Keratinocyte (primary cell): ENCODE measurements around the gene NIM1K. TPM values are rescaled to one million over a fixed set of nuclear protein-coding genes. Genes with fewer than 3 reads are reported as not detected.

ENCODE experiments used
- DNase-seq: peaks from one replicate; pipeline ENCODE4 v3.0.0-alpha.2; 2011; ENCODE audit warnings: low read depth, missing footprints, low spot score
- FAIRE-seq: peaks from 2 replicates; lab custom pipeline; 2011; peaks lifted over from hg19 to GRCh38; lab: Jason Lieb, UNC
- H2AFZ ChIP-seq: 2 replicates; pipeline ENCODE4 v1.6.0; 2012; ENCODE audit warnings: low read length, control low read depth, inconsistent platforms; ENCODE audit not compliant: control insufficient read depth
- H3K27ac ChIP-seq: 2 replicates; pipeline ENCODE4 v1.5.1; 2011; ENCODE audit warnings: low read length; ENCODE audit not compliant: control insufficient read depth, insufficient read depth
- H3K27me3 ChIP-seq: 3 replicates; pipeline ENCODE4 v1.6.0; 2011; ENCODE audit warnings: low read length; ENCODE audit not compliant: control insufficient read depth, insufficient read depth; ENCODE audit errors: extremely low read depth
- H3K36me3 ChIP-seq, 2 experiments: 2 replicates in 1 of 2; 3 replicates in 1 of 2; pipeline ENCODE4 v1.5.1; 2011; ENCODE audit warnings: low read length in 2 of 2, mild to moderate bottlenecking in 1 of 2; ENCODE audit not compliant: control insufficient read depth in 2 of 2, insufficient read depth in 2 of 2; ENCODE audit errors: extremely low read depth in 1 of 2
- H3K4me1 ChIP-seq: 3 replicates; pipeline ENCODE4 v1.5.1; 2011; ENCODE audit warnings: low read length; ENCODE audit not compliant: control insufficient read depth, insufficient read depth; ENCODE audit errors: extremely low read depth
- H3K4me2 ChIP-seq: 3 replicates; pipeline ENCODE4 v1.6.0; 2011; ENCODE audit warnings: low read depth, low read length; ENCODE audit not compliant: control insufficient read depth, insufficient read depth; ENCODE audit errors: extremely low read depth
- H3K4me3 ChIP-seq, 3 experiments: fragments of 200-600 bp in 1 of 3; sonication (generic) in 1 of 3; 2 replicates in 2 of 3; 3 replicates in 1 of 3; pipeline ENCODE4 v1.5.1; 2011 to 2016; ENCODE audit warnings: low read length in 3 of 3, mild to moderate bottlenecking in 3 of 3, control low read depth in 2 of 3, inconsistent platforms in 1 of 3, low read depth in 1 of 3, mixed read lengths in 1 of 3, mixed run types in 1 of 3, moderate library complexity in 1 of 3; ENCODE audit not compliant: control insufficient read depth in 2 of 3, insufficient read depth in 2 of 3; ENCODE audit errors: extremely low read depth in 1 of 3
- H3K79me2 ChIP-seq: 2 replicates; pipeline ENCODE4 v1.6.0; 2012; ENCODE audit warnings: low read length; ENCODE audit not compliant: control insufficient read depth, insufficient read depth
- H3K9ac ChIP-seq: 3 replicates; pipeline ENCODE4 v1.6.0; 2011; ENCODE audit warnings: low read length; ENCODE audit not compliant: control insufficient read depth, insufficient read depth; ENCODE audit errors: extremely low read depth
- H3K9me1 ChIP-seq: 3 replicates; pipeline ENCODE4 v1.6.0; 2011; ENCODE audit warnings: low read length; ENCODE audit not compliant: control insufficient read depth, insufficient read depth; ENCODE audit errors: extremely low read depth
- H3K9me3 ChIP-seq: 2 replicates; pipeline ENCODE4 v1.5.1; 2012; ENCODE audit warnings: low read depth, low read length; ENCODE audit not compliant: control insufficient read depth
- H4K20me1 ChIP-seq: 3 replicates; pipeline ENCODE4 v1.6.0; 2011; ENCODE audit warnings: low read length; ENCODE audit not compliant: control insufficient read depth, insufficient read depth; ENCODE audit errors: extremely low read depth
- CTCF ChIP-seq, 3 experiments: IDR thresholded peaks in 1 of 3; conservative IDR thresholded peaks in 1 of 3; optimal IDR thresholded peaks in 1 of 3; 2 replicates in 2 of 3; 3 replicates in 1 of 3; pipeline versions ENCODE3 to v1.5.1; 2011; ENCODE audit warnings: low read length in 3 of 3, mild to moderate bottlenecking in 3 of 3, moderate library complexity in 2 of 3, control low read depth in 1 of 3, inconsistent platforms in 1 of 3; ENCODE audit not compliant: insufficient read depth in 2 of 3; ENCODE audit errors: extremely low read depth in 1 of 3
- EZH2 ChIP-seq: IDR thresholded peaks from one replicate; pipeline ENCODE4 v1.6.1; 2012; ENCODE audit warnings: inconsistent platforms, mild to moderate bottlenecking, low read length, moderate library complexity
- dilution Hi-C: fragments of 300-500 bp; cut with MboI; formaldehyde crosslinking; loops from one replicate; pipeline ENCODE4 v1.7.0; 2020; ENCODE audit warnings: low sequenced_read_pairs; ENCODE audit not compliant: extremely low pct_ligation_motif_present
- polyA plus RNA-seq, 5 experiments: library from polyadenylated mRNA; depleted of rRNA in 3 of 5; stranded (reverse) in 3 of 5; stranded (forward) in 1 of 5; unstranded in 1 of 5; fragments of >200 nt; gene quantifications; 1 replicate in 1 of 5; 2 replicates in 3 of 5; 3 replicates in 1 of 5; pipeline versions ENCODE4 v1.2.1 to v1.2.3, GENCODE V29; 2011 to 2012; ENCODE audit warnings: missing spikeins in 2 of 5, low read depth in 1 of 5, low replicate concordance in 1 of 5

NIM1K gene
- polyA plus RNA-seq, 1 donor (not counting 4 experiments of a cell fraction or from before 2014, with no cell fraction given), result 0.07 TPM

GRCh38 chr5:43313035-43313853 lies 121.2 kb downstream of the NIM1K start, which contains the start of gene HMGCS1:
HMGCS1 (minus strand) TSS chr5:43313412; CDS start chr5:43298965, 14,447 bp downstream.
- peak within 1 kb of the TSS; percentile 71 for H2AFZ ChIP-seq
- H3K9ac ChIP-seq, result peak within 1 kb of the TSS; percentile 89
- H3K27me3 ChIP-seq, result no peaks in the 10 kb centered on the region
- H3K4me1 ChIP-seq, result peaks cover 54% of the 10 kb centered on the region
- peak; percentile 73 for FAIRE-seq
- H3K79me2 ChIP-seq, result peaks cover 50% of the 10 kb centered on the region
- no peaks in the 10 kb centered on the region for H3K9me3 ChIP-seq
- peak within 1 kb of the TSS; percentile 94 for H3K27ac ChIP-seq
- peaks cover 27% of the 10 kb centered on the region for H4K20me1 ChIP-seq
- TF ChIP-seq CTCF (optimal IDR thresholded peaks at IDR 0.05 in 1 of 3, IDR thresholded peaks at IDR 0.05 in 1 of 3, conservative IDR thresholded peaks at IDR 0.05 in 1 of 3; ENCODE audit: extremely low read depth in 1 of 3, insufficient read depth in 2 of 3, low read length in 3 of 3) (no peak), EZH2 (no peak)
- dilution Hi-C loops, result no loop called here
- peak within 1 kb of the TSS; percentile 94 to 98 (median 97) for H3K4me3 ChIP-seq
- no peaks in the 10 kb centered on the region for H3K9me1 ChIP-seq
- H3K36me3 ChIP-seq, result peaks cover 3 to 14% of the 10 kb centered on the region in 2 experiments
- peak; percentile 96 for DNase-seq
- H3K4me2 ChIP-seq, result peak within 1 kb of the TSS; percentile 98

- H3K27ac ChIP-seq, result peak overlapping the region; percentile 94
- peak overlapping the region; percentile 43 for H3K9ac ChIP-seq
- no peak for TF ChIP-seq CTCF (optimal IDR thresholded peaks at IDR 0.05 in 1 of 3, IDR thresholded peaks at IDR 0.05 in 1 of 3, conservative IDR thresholded peaks at IDR 0.05 in 1 of 3; ENCODE audit: extremely low read depth in 1 of 3, insufficient read depth in 2 of 3, low read length in 3 of 3)
- TF ChIP-seq EZH2, result no peak
These were observed 121.9 kb downstream of the NIM1K start for GRCh38 chr5:43313854-43314457.

More at GRCh38 chr5:43313854-43314457, 121.9 kb downstream of the NIM1K start:
- Histone ChIP-seq H3K4me3 (peak overlapping the region in 2 of 3 experiments; percentile 7 to 58), H3K9me3 (no peaks in the 10 kb centered on the region), H4K20me1 (peaks cover 27% of the 10 kb centered on the region), H3K4me1 (peaks cover 53% of the 10 kb centered on the region), H3K27me3 (no peaks in the 10 kb centered on the region), H2AFZ (peak overlapping the region; percentile 71), H3K36me3 (peaks cover 3 to 14% of the 10 kb centered on the region in 2 experiments), H3K79me2 (peaks cover 43% of the 10 kb centered on the region), H3K9me1 (no peaks in the 10 kb centered on the region), H3K4me2 (peak overlapping the region; percentile 79)
- DNase-seq (no peak), FAIRE-seq (peak; percentile 32)
- dilution Hi-C loops, result no loop called here
